GM23338 (cell line): ENCODE data around the gene PAK4. TPM values are rescaled to one million over a fixed set of nuclear protein-coding genes. Genes with fewer than 3 reads are reported as not detected.
"Not testable (repeated sequence)": the region's sequence is repeated elsewhere in the genome, so short reads cannot be mapped to it uniquely, and the experiment has no call there.

ENCODE experiments used
- ATAC-seq: fragments of 200-7000 bp; cut with Tn5 transposase; 3 replicates; pipeline ENCODE4 v1.9.1; 2020
- DNase-seq: peaks from one replicate; pipeline ENCODE4 v3.0.0-alpha.2; 2015; ENCODE audit warnings: low spot score
- H2AFZ ChIP-seq: fragments of 200-600 bp; sonication (generic); 2 replicates; pipeline ENCODE4 v1.8.0; 2016; ENCODE audit warnings: antibody characterized with exemption, mild to moderate bottlenecking, moderate library complexity
- H3F3A ChIP-seq: fragments of 200-600 bp; sonication (generic); replicated peaks from 2 replicates; pipeline ENCODE4 v1.8.0; 2017; ENCODE audit warnings: antibody characterized with exemption, mixed run types, low read depth
- H3K27ac ChIP-seq: fragments of 200-600 bp; sonication (generic); 2 replicates; pipeline ENCODE4 v1.6.1; 2016; ENCODE audit warnings: low read depth
- H3K27me3 ChIP-seq: fragments of 200-600 bp; sonication (generic); 2 replicates; pipeline ENCODE4 v1.8.0; 2016; ENCODE audit warnings: mild to moderate bottlenecking, mixed run types, moderate library complexity; ENCODE audit not compliant: insufficient read depth
- H3K36me3 ChIP-seq: fragments of 200-600 bp; sonication (generic); 2 replicates; pipeline ENCODE4 v1.8.0; 2016; ENCODE audit warnings: mild to moderate bottlenecking; ENCODE audit not compliant: insufficient read depth
- H3K4me1 ChIP-seq: fragments of 200-600 bp; sonication (generic); 2 replicates; pipeline ENCODE4 v1.8.0; 2016; ENCODE audit warnings: mild to moderate bottlenecking, moderate library complexity; ENCODE audit not compliant: insufficient read depth
- H3K4me2 ChIP-seq: fragments of 200-600 bp; sonication (generic); 2 replicates; pipeline ENCODE4 v1.7.1; 2017; ENCODE audit warnings: mixed run types
- H3K4me3 ChIP-seq: fragments of 200-600 bp; sonication (generic); 2 replicates; pipeline ENCODE4 v1.6.1; 2016; ENCODE audit warnings: mixed run types
- H3K79me2 ChIP-seq: fragments of 200-600 bp; sonication (generic); replicated peaks from 2 replicates; pipeline ENCODE4 v1.8.0; 2017; ENCODE audit warnings: mild to moderate bottlenecking; ENCODE audit not compliant: insufficient read depth
- H3K9me2 ChIP-seq: fragments of 200-600 bp; sonication (generic); 2 replicates; pipeline ENCODE4 v1.8.0; 2017; ENCODE audit not compliant: insufficient read depth
- H4K20me1 ChIP-seq: fragments of 200-600 bp; sonication (generic); replicated peaks from 2 replicates; pipeline ENCODE4 v1.8.0; 2017; ENCODE audit warnings: mild to moderate bottlenecking; ENCODE audit not compliant: insufficient read depth
- H3K27ac Mint-ChIP-seq: 2 replicates; pipeline ENCODE4 v1.8.0; 2020; ENCODE audit warnings: inconsistent platforms, mild to moderate bottlenecking, moderate library complexity, mixed read lengths
- H3K27me3 Mint-ChIP-seq: 3 replicates; pipeline ENCODE4 v1.8.0; 2022; ENCODE audit warnings: low read depth, mild to moderate bottlenecking, moderate library complexity, mixed read lengths, inconsistent platforms; ENCODE audit not compliant: insufficient read depth, poor library complexity
- H3K36me3 Mint-ChIP-seq: 3 replicates; pipeline ENCODE4 v1.8.0; 2021; ENCODE audit warnings: low read depth, mild to moderate bottlenecking, inconsistent platforms, moderate library complexity, mixed read lengths
- H3K4me1 Mint-ChIP-seq: 3 replicates; pipeline ENCODE4 v1.8.0; 2020; ENCODE audit warnings: mild to moderate bottlenecking, inconsistent platforms, mixed read lengths
- H3K4me3 Mint-ChIP-seq: 3 replicates; pipeline ENCODE4 v1.8.0; 2021; ENCODE audit warnings: moderate library complexity, mild to moderate bottlenecking, inconsistent platforms, mixed read lengths
- H3K9me3 Mint-ChIP-seq: 3 replicates; pipeline ENCODE4 v1.8.0; 2020; ENCODE audit warnings: moderate library complexity, mild to moderate bottlenecking, inconsistent platforms, mixed read lengths
- ETS1 ChIP-seq: IDR thresholded peaks from 2 replicates; pipeline ENCODE4 v1.6.1; 2016; ENCODE audit warnings: antibody characterized with exemption
- NANOG ChIP-seq: IDR thresholded peaks from 2 replicates; pipeline ENCODE4 v1.6.1; 2016; ENCODE audit warnings: antibody characterized with exemption, borderline replicate concordance
- POLR2AphosphoS5 ChIP-seq: IDR thresholded peaks from 2 replicates; pipeline ENCODE4 v1.6.1; 2016; ENCODE audit warnings: antibody characterized with exemption, low read depth
- ZNF114 ChIP-seq: fragments of 250-450 bp; sonication (Bioruptor Pico); IDR thresholded peaks from 2 replicates; pipeline ENCODE4 v1.5.0; 2020; ENCODE audit warnings: mild to moderate bottlenecking, moderate library complexity
- polyA plus RNA-seq: library from polyadenylated mRNA; unstranded; fragments of >200 nt; fragmentation: Nextera tagmentation; extraction: Ambion mirVana; gene quantifications from 2 replicates; pipeline ENCODE4 v1.2.1, GENCODE V29; 2016
- total RNA-seq: library from RNA; depleted of rRNA; stranded (reverse); fragments of >200 nt; shearing (Covaris generic); gene quantifications from 2 replicates; pipeline ENCODE4 v1.2.3, GENCODE V29; 2014
- TF ChIP-seq, protein P1 (sequence below): IDR thresholded peaks from one replicate; pipeline ENCODE4 v1.6.1; 2018; ENCODE audit warnings: antibody characterized with exemption; ENCODE audit not compliant: unreplicated experiment

Gene PAK4
- total and polyA plus RNA-seq, 2 experiments from 2014 or later, result 28.7 to 35.4 TPM

- not testable (repeated sequence) for H3K36me3 ChIP-seq, ATAC-seq, H3K9me2 ChIP-seq, H3K79me2 ChIP-seq, H3K9me3 Mint-ChIP-seq, H3K27me3 Mint-ChIP-seq, H4K20me1 ChIP-seq, H3K4me3 Mint-ChIP-seq, H3K36me3 Mint-ChIP-seq, H3K27me3 ChIP-seq, H3K4me2 ChIP-seq, DNase-seq, H3K27ac ChIP-seq, H3K4me3 ChIP-seq, H3K4me1 Mint-ChIP-seq, H3F3A ChIP-seq, H2AFZ ChIP-seq, H3K4me1 ChIP-seq, H3K27ac Mint-ChIP-seq
These were observed 8.6 kb upstream of the PAK4 start for GRCh38 chr19:39117023-39117422.

DNA sequence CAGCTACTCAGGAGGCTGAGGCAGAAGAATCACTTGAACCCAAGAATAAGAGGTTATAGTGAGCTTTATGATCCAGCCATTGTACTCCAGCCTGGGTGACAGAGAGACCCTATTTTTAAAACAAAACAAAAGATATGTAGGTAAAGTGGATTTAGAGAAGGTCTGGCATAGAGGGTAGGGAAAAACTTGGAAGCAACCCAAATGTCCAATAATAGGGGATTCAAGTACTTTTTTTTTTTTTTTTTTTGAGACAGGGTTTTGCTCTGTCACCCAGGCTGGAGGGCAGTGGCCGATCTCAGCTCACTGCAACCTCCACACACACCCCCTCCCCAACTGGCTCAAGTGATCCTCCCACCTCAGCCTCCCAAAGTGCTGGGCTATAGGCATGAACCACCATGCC lies 5.8 kb upstream of the PAK4 start:
- DNase-seq (no peak), ATAC-seq (no peak)
- Histone ChIP-seq H3K4me1 (peaks cover 11% of the 10 kb centered on the region), H3K4me3 (no peak overlapping the region), H3K4me2 (no peak overlapping the region), H3K36me3 (no peaks in the 10 kb centered on the region), H3F3A (0 out of 2 replicates have a peak, but pooled peaks cover 6% of the 10 kb centered on the region), H3K27me3 (no peaks in the 10 kb centered on the region), H3K9me2 (no peaks in the 10 kb centered on the region), H3K27ac (no peak overlapping the region), H2AFZ (no peak overlapping the region), H3K79me2 (no peaks in the 10 kb centered on the region), H4K20me1 (no peaks in the 10 kb centered on the region)
- no peaks in the 10 kb centered on the region for H3K9me3 Mint-ChIP-seq
- peaks cover 9% of the 10 kb centered on the region for H3K4me1 Mint-ChIP-seq
- no peaks in the 10 kb centered on the region for H3K36me3 Mint-ChIP-seq
- H3K4me3 Mint-ChIP-seq, result no peak overlapping the region
- no peak for TF ChIP-seq POLR2AphosphoS5
- TF ChIP-seq, protein P1, sequence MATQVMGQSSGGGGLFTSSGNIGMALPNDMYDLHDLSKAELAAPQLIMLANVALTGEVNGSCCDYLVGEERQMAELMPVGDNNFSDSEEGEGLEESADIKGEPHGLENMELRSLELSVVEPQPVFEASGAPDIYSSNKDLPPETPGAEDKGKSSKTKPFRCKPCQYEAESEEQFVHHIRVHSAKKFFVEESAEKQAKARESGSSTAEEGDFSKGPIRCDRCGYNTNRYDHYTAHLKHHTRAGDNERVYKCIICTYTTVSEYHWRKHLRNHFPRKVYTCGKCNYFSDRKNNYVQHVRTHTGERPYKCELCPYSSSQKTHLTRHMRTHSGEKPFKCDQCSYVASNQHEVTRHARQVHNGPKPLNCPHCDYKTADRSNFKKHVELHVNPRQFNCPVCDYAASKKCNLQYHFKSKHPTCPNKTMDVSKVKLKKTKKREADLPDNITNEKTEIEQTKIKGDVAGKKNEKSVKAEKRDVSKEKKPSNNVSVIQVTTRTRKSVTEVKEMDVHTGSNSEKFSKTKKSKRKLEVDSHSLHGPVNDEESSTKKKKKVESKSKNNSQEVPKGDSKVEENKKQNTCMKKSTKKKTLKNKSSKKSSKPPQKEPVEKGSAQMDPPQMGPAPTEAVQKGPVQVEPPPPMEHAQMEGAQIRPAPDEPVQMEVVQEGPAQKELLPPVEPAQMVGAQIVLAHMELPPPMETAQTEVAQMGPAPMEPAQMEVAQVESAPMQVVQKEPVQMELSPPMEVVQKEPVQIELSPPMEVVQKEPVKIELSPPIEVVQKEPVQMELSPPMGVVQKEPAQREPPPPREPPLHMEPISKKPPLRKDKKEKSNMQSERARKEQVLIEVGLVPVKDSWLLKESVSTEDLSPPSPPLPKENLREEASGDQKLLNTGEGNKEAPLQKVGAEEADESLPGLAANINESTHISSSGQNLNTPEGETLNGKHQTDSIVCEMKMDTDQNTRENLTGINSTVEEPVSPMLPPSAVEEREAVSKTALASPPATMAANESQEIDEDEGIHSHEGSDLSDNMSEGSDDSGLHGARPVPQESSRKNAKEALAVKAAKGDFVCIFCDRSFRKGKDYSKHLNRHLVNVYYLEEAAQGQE, result no peak
- no peak for TF ChIP-seq ZNF114
- no peak for TF ChIP-seq ETS1
- TF ChIP-seq NANOG, result no peak
- peaks cover 5% of the 10 kb centered on the region for H3K27me3 Mint-ChIP-seq
- H3K27ac Mint-ChIP-seq, result no peak overlapping the region
